Fibroblast of mammary gland (primary cell): ENCODE results near the gene SSC5D.

Source experiments
- DNase-seq: peaks from one replicate; pipeline ENCODE4 v3.0.0-alpha.2; 2010; ENCODE audit warnings: low read depth
- H3K4me3 ChIP-seq: 2 replicates; pipeline ENCODE4 v1.5.1; 2011; ENCODE audit warnings: low read depth, mild to moderate bottlenecking, low read length, moderate library complexity; ENCODE audit not compliant: control insufficient read depth
- CTCF ChIP-seq: conservative IDR thresholded peaks from 2 replicates; pipeline ENCODE4 v1.5.1; 2011; ENCODE audit warnings: low read depth, low read length, inconsistent platforms; ENCODE audit not compliant: control insufficient read depth, insufficient read depth

The SSC5D gene

GRCh38 chr19:55474269-55475265 is 13.7 kb upstream of the SSC5D start:
- no peak for TF ChIP-seq CTCF
- DNase-seq: no peak
- H3K4me3 ChIP-seq: no peak overlapping the region

- TF ChIP-seq CTCF: no peak
- peak within 1 kb of the TSS; percentile 64 for H3K4me3 ChIP-seq
- peak; percentile 97 for DNase-seq
Observed at GRCh38 chr19:55476100-55476775, 12.0 kb upstream of the SSC5D start, which contains the start of gene ZNF628. TSS of gene ZNF628 (plus strand) at chr19:55476617. CDS start at chr19:55479911, 3,294 bp downstream.

- no peak for DNase-seq
- H3K4me3 ChIP-seq: peak overlapping the region; percentile 64
- TF ChIP-seq CTCF: no peak
Observed at GRCh38 chr19:55477905-55478304, 10.3 kb upstream of the SSC5D start.

- no peak overlapping the region for H3K4me3 ChIP-seq
- TF ChIP-seq CTCF: no peak
- DNase-seq: no peak
Observed at GRCh38 chr19:55478364-55478763, 9.9 kb upstream of the SSC5D start.

- H3K4me3 ChIP-seq: no peak overlapping the region
- DNase-seq: no peak
- TF ChIP-seq CTCF: no peak
Observed at GRCh38 chr19:55479045-55479444, 9.2 kb upstream of the SSC5D start.

- no peak for DNase-seq
- no peak for TF ChIP-seq CTCF
- no peak overlapping the region for H3K4me3 ChIP-seq
Observed at GRCh38 chr19:55479451-55480230, 8.6 kb upstream of the SSC5D start.
